T-helper 22 cell (primary cell): Measurements from ENCODE around the gene GALNT16.
"Not testable (repeated sequence)": the region's sequence is repeated elsewhere in the genome, so short reads cannot be mapped to it uniquely, and the experiment has no call there.

ENCODE experiments used
- DNase-seq: peaks from one replicate; pipeline ENCODE4 v3.0.0-alpha.2; 2020; ENCODE audit warnings: low read depth

GALNT16 gene

DNA sequence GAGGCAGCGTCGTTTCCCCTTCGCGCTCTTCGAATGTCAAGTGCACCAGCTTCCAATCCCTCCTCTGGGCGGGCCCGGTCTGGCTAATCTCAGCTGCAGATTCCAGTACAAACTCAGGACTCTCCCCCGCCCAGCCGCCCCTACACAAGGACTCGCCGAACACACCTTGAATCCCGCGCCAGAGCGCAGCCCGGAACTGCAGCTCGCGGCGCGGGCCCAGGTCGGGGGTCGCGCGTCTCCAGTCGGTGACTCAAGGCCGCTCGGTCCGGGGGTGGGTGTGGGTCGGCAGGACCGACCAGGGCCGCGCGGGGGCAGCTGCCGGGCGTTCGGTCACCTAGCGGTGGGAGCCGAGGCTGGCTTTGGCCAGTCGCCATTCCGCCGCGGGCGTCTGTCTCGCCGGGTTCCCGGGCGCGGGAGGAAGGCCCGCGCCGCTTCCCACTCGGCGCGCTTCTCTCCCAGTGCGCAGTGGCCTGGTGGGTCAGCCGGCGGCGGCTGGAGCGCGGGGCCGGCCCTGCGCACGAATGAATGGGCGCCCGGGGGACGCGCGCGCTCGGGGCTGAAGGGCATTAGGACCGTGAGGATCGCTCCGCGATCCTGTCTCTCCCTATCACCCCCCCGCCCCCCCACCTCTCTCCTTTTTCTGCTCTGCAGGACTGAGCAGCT, at the start of gene GALNT16:
GALNT16 (plus strand) TSS at position 632 of the 663 bp plus-strand sequence. CDS start 133 bp downstream, outside the sequence.
- no peak for DNase-seq

DNA sequence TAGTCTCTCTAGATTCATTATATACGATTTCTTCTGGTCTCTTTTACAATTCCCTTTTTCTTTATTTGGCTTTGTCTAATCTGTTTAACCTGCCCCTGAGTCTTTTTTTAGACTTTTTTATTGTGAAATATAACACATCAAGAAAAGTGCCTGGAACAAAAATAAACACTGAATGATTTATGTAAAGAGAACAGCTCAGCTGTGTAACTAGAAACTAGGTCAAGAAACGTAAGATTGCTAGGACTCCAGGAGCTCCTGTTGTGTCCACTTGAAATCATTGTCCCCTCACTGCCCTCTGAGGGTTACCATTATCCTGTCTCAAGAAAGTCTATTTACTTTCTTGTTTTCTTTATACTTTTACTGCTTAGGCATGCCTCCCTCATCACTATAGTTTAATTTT, 45.6 kb upstream of the GALNT16 start:
- no peak for DNase-seq

- not testable (repeated sequence) for DNase-seq
These were observed 42.3 kb upstream of the GALNT16 start for GRCh38 chr14:69217663-69218062.

DNA sequence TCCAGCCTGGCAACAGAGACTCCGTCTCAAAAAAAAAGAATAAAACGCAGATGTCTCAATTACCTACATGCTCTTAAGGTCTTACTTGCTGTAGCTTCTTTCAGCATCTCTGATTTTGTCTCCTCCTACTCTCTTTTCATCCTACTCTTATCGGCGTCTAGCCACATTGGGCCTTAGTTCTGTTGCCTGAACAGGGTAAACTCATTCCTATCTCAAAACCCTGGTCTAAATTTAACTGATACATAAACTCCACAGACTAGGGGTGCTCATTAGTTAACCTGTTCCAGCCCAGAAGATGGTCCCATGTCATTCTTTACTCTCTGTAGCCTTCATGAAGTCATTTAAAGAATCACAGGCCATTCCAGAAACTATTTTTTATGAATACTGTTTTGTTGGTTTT, 35.0 kb upstream of the GALNT16 start:
- DNase-seq, result no peak

DNA sequence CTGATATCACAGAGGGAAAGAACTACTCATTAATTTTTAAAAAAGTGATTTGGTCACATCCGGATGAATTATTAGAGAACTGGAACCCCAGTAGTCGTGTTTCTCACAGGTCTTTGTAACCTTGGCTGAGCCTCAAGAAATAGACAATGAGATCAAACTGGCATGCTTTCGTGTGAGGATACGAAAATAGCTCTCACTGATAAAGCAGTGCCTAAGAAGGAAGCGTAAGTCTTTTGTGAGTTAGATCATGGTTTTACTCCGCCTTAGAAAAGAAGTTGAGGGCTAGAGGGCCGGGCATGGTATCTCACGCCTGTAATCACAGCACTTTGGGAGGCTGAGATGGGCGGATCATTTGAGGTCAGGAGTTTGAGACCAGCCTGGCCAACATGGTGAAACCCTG, 33.8 kb upstream of the GALNT16 start:
- no peak for DNase-seq

- no peak for DNase-seq
These were observed 33.2 kb upstream of the GALNT16 start for GRCh38 chr14:69226736-69227135.

DNA sequence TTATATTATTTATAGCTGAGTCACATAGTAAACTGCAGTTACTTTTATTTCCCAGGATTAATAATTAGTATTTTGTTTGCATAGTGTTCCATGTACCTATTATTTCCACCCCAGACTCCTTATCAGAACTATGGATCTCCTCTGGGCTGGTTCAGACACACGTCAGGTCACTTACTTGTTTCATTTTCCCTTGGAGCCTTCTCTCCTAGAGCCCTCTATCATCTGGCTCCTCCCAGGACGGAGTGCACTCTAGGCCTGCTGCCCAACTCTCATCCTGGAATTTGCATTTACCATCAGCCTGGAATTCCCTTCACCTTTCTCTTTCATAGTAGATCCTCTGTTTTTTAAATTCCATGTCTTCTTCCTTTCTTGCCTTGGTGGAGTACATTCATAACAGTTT, 28.5 kb upstream of the GALNT16 start:
- no peak for DNase-seq

DNA sequence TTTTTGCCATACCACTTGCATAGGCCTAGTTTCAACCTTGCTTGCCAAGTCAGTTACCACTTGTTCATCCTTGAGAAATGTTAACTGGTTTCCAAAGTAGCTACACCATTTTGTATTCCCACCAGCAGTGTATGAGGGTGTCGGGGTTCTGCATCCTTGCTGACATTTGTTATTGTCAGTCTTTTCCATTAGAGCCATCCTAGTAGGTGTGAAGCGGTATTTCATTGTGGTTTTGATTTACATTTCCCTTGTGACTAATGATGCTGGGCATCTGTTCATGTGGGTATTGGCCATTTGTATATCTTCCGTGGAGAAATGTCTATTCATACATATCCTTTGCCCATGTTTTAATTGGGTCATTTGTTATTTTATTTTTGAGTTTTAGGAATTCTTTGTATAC, 27.6 kb upstream of the GALNT16 start:
- DNase-seq, result no peak

DNA sequence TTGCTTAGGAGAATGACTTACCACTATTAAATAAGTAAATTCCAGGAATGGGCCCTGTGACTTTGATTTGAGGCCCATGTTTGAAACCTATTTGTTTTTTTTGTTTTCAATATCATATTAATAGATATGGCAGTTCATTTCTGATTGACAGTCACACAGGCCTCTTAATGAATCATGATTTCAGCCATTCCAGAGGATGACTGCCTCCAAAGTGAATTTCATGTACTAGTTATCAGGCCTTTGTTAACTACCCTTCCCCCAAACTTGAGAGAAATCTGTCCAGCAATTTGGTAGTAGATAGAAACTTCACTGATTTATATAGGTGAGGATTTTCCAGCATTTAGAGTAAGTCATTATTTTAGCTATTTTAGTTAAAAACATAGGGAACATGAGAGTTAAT, 25.9 kb upstream of the GALNT16 start:
- no peak for DNase-seq

DNA sequence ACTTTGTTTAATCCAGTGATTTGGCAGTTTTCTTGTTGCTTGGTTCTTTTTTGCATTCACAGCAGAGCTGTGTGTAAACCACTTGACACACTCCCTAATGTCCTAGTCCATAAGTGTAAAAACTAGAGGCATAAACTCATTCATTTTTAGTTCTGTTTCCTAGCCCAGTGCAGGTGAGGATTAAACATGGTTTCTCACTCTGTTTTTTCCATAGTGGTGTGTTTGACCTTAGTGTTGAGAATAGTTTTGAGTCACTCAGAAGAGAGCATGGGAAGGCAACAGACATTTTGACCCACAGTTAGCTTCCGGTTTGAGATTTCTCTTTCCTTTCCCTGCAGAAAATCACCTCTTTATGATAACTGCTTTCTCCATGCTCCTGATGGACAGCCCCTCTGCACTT, 24.2 kb upstream of the GALNT16 start:
- no peak for DNase-seq

DNA sequence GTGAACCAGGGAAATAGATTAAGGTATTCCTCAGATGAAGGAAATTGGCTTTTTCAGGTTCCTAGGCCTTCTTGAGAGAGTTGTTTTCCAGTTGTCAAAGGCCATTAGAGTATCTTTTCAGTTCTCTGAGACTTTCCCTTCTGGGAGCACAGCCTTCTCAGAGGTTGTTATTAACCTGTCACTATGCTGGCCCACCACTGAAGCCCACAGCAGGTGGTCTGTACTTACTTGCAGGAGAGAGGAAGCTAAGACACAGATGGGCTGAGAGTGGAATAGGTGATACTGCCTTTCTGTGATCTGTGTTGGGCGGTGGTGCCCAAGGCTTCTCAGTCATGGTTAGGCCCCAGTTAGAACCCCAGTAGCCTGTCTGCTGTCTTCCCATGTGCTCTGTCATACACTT, 22.8 kb upstream of the GALNT16 start:
- no peak for DNase-seq

DNA sequence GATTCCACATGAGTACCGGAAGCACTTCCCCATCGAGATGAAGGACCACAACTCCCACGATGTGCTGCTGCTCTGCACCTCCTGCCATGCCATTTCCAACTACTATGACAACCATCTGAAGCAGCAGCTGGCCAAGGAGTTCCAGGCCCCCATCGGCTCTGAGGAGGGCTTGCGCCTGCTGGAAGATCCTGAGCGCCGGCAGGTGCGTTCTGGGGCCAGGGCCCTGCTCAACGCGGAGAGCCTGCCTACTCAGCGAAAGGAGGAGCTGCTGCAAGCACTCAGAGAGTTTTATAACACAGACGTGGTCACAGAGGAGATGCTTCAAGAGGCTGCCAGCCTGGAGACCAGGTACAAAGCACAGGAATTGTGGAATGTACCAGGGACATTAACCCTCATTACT, 22.4 kb upstream of the GALNT16 start:
- no peak for DNase-seq

GRCh38 chr14:69238883-69239282, 21.1 kb upstream of the GALNT16 start:
- no peak for DNase-seq

- no peak for DNase-seq
These were observed 19.3 kb upstream of the GALNT16 start for GRCh38 chr14:69240527-69241173.

DNA sequence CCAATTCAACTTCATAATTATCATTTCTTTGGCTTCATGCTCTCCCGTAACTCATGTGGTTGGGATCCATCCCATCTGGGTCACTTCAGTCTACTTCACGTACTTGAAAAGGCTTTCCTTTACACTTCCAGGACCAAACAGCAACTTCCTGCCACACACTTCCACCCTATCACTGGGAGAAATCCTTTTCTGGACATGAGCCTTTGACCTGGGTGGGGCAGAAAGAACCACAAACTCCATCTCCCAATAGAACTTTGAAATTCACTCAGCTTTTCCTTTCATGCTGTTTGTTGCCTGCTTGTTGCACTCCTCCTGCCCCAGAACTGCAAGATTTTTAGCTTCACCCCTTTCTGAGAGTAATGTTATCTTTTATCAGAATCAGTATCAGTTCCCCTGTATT, 18.4 kb upstream of the GALNT16 start:
- DNase-seq, result no peak

GRCh38 chr14:69242311-69243224, 17.4 kb upstream of the GALNT16 start:
- no peak for DNase-seq

DNA sequence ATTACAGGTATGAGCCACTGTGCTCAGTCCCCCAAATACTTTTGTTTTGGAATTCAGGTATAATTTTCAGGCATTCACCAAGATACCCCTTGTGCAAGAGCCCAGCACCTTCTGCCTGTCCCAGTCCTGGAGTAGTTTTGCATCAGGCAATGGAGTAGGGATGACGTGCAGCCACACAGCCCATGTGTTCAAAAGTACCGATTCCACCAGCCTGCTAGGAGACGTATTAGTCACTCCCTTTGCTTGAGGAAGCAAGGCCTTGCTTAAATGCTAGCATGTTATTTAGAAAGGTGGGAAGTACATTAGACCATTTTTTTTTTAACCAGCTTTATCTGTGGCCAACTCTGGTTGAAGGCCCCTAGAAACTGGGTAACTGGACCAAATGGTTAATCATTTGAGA, 15.0 kb upstream of the GALNT16 start:
- no peak for DNase-seq

DNA sequence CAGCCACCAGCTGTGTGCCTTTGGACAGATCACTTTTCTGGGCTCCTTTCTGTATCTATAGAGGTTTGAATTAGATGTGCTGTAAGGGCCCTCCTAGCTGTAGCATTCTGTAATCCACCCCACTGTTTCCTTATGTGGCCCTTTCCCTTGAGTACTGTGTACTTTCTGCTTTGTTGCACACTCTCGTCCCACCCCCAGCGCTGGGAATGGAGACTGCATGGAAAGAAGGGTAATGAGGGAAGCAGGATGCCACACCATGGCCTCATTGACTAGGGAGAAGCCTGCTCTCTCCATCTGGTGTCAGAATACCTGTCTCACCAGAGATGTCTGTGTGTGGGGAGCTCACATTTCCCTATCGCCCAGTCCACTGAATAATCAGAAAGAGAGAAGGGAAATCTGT, 13.6 kb upstream of the GALNT16 start:
- DNase-seq, result no peak

GRCh38 chr14:69247676-69248440, 12.1 kb upstream of the GALNT16 start:
- DNase-seq, result no peak

- no peak for DNase-seq
These were observed 10.4 kb upstream of the GALNT16 start for GRCh38 chr14:69249603-69250002.

DNA sequence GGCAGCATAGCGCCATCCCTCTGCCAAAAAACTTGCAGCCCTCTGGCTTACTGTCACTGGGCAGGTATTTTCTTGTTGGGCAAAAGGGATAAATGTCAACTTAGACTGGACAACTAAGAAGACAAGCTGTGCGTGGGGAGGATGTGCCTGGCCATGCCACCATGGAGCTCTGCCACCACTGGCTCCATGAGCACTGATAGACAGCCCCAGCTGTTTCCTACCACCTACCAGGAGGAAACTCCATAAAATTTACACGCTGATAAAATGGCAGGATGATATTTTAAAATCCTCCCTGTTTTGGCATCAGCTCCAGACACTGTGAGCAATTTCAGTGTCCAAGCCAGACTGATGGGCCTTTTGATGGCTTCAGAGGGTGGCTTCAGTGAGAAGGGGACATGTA, 7.1 kb upstream of the GALNT16 start:
- no peak for DNase-seq

GRCh38 chr14:69259168-69259526, 811 bp upstream of the GALNT16 start:
- no peak for DNase-seq
